Measurements from ENCODE around the gene KCNK6. TPM values are rescaled to one million over a fixed set of nuclear protein-coding genes. Genes with fewer than 3 reads are reported as not detected.

Gene KCNK6
- total and polyA plus RNA-seq, 4 donors: 1.2 to 4.6 (median 2.7) TPM

GRCh38 chr19:38361633-38362075, 42.0 kb downstream of the KCNK6 start:
- Histone ChIP-seq H3K36me3 (ENCODE audit: control insufficient read depth in 4 of 4, insufficient read depth in 3 of 4, low read depth in 1 of 4, low read length in 3 of 4) (no peaks in the 10 kb centered on the region), H3K4me1 (ENCODE audit: control insufficient read depth in 4 of 4, insufficient read depth in 4 of 4, low read length in 3 of 4) (peaks cover 0 to 8% (median 0%) of the 10 kb centered on the region in 4 donors), H3K4me3 (ENCODE audit: low read depth in 1 of 3, low read length in 3 of 3) (peak overlapping the region in 2 of 3 donors; percentile 40 to 46), H3K27me3 (ENCODE audit: control insufficient read depth in 4 of 4, insufficient read depth in 4 of 4, low read length in 3 of 4) (peaks cover 0 to 6% (median 3%) of the 10 kb centered on the region in 4 donors), H3K27ac (ENCODE audit: low read depth in 1 of 2, low read length in 2 of 2) (no peak overlapping the region), H3K9me3 (ENCODE audit: control insufficient read depth in 4 of 4, low read length in 3 of 4) (no peaks in the 10 kb centered on the region), H3K9ac (ENCODE audit: low read depth in 1 of 2, low read length in 2 of 2) (no peak overlapping the region)
- 1% methylated on average over 37 of the region's 37 CpGs for WGBS
- TF ChIP-seq TAF1 (conservative IDR thresholded peaks at IDR 0.05) (no peak), MAX (IDR thresholded peaks at IDR 0.05) (no peak), CTCF (IDR thresholded peaks at IDR 0.05; ENCODE audit: low read depth, low read length, missing input control) (no peak), YY1 (IDR thresholded peaks at IDR 0.05) (no peak), ATF3 (IDR thresholded peaks at IDR 0.05) (no peak), JUND (IDR thresholded peaks at IDR 0.05) (no peak), SP1 (IDR thresholded peaks at IDR 0.05) (no peak), FOXA2 (IDR thresholded peaks at IDR 0.05) (no peak), HNF4G (IDR thresholded peaks at IDR 0.05) (no peak), FOXA1 (IDR thresholded peaks at IDR 0.05) (no peak), NR2F2 (IDR thresholded peaks at IDR 0.05) (no peak), REST (IDR thresholded peaks at IDR 0.05) (no peak)
- DNase-seq (ENCODE audit: low spot score): peak; percentile 66

- TF ChIP-seq GABPA (IDR thresholded peaks at IDR 0.05 in 1 of 2, conservative IDR thresholded peaks at IDR 0.05 in 1 of 2): no peak
- no peak for TF ChIP-seq HNF4G (IDR thresholded peaks at IDR 0.05)
- no peak for TF ChIP-seq RXRA (IDR thresholded peaks at IDR 0.05)
- TF ChIP-seq CTCF (IDR thresholded peaks at IDR 0.05; ENCODE audit: low read depth, low read length, missing input control): no peak
- TF ChIP-seq RAD21 (IDR thresholded peaks at IDR 0.05): no peak
- TF ChIP-seq TAF1 (conservative IDR thresholded peaks at IDR 0.05): no peak
- no peak for TF ChIP-seq FOXA1 (IDR thresholded peaks at IDR 0.05)
- TF ChIP-seq EGR1 (IDR thresholded peaks at IDR 0.05; ENCODE audit: low read depth in 2 of 2): no peak
- TF ChIP-seq YY1 (IDR thresholded peaks at IDR 0.05): no peak
- no peak for TF ChIP-seq ZBTB33 (IDR thresholded peaks at IDR 0.05)
- no peak for TF ChIP-seq NR2F2 (IDR thresholded peaks at IDR 0.05)
- no peak for TF ChIP-seq JUND (IDR thresholded peaks at IDR 0.05)
- TF ChIP-seq ATF3 (IDR thresholded peaks at IDR 0.05): no peak
- TF ChIP-seq HNF4A (conservative IDR thresholded peaks at IDR 0.05): no peak
- H3K27me3 ChIP-seq (ENCODE audit: control insufficient read depth in 4 of 4, insufficient read depth in 4 of 4, low read length in 3 of 4): peaks cover 0 to 6% (median 3%) of the 10 kb centered on the region in 4 donors
- 6% methylated on average over 68 of the region's 68 CpGs for WGBS
These were observed 42.7 kb downstream of the KCNK6 start for GRCh38 chr19:38362076-38362945.

More at GRCh38 chr19:38362076-38362945, 42.7 kb downstream of the KCNK6 start:
- H3K4me1 ChIP-seq (ENCODE audit: control insufficient read depth in 4 of 4, insufficient read depth in 4 of 4, low read length in 3 of 4): peaks cover 0 to 8% (median 0%) of the 10 kb centered on the region in 4 donors
- no peaks in the 10 kb centered on the region for H3K9me3 ChIP-seq (ENCODE audit: control insufficient read depth in 4 of 4, low read length in 3 of 4)
- no peak overlapping the region for H3K9ac ChIP-seq (ENCODE audit: low read depth in 1 of 2, low read length in 2 of 2)
- DNase-seq (ENCODE audit: low spot score): peak; percentile 69
- peak overlapping the region in 1 of 2 donors; percentile 46 for H3K27ac ChIP-seq (ENCODE audit: low read depth in 1 of 2, low read length in 2 of 2)
- peak overlapping the region in 2 of 3 donors; percentile 1 to 46 for H3K4me3 ChIP-seq (ENCODE audit: low read depth in 1 of 3, low read length in 3 of 3)
- no peaks in the 10 kb centered on the region for H3K36me3 ChIP-seq (ENCODE audit: control insufficient read depth in 4 of 4, insufficient read depth in 3 of 4, low read depth in 1 of 4, low read length in 3 of 4)
